K562 (cell line): ENCODE results near the gene CHCHD6.

ENCODE experiments used
- ATF1 ChIP-seq, 2 experiments: fragments of 450-650 bp in 1 of 2; IDR thresholded peaks; 2 replicates each; pipeline ENCODE4 v1.6.1; 2016; ENCODE audit warnings: missing compliant biosample characterization in 1 of 2, missing genetic modification characterization in 1 of 2
- CREB1 ChIP-seq, 2 experiments: sonication (generic) in 1 of 2; formaldehyde crosslinking in 1 of 2; IDR thresholded peaks; 2 replicates each; pipeline versions ENCODE4 v1.6.1 to v1.8.0; 2012 to 2022; ENCODE audit warnings: inconsistent platforms in 1 of 2, mild to moderate bottlenecking in 1 of 2, missing genetic modification reagents in 1 of 2, moderate library complexity in 1 of 2
- CTCF ChIP-seq, 3 experiments: IDR thresholded peaks in 2 of 3; conservative IDR thresholded peaks in 1 of 3; 2 replicates each; pipeline ENCODE4 v1.5.1; 2011 to 2012; ENCODE audit warnings: low read length in 3 of 3, mild to moderate bottlenecking in 3 of 3, control low read depth in 2 of 3, improper control_type of control experiment in 1 of 3, inconsistent platforms in 1 of 3, low read depth in 1 of 3, mixed read lengths in 1 of 3, moderate library complexity in 1 of 3; ENCODE audit not compliant: insufficient read depth in 2 of 3
- EZH2 ChIP-seq: IDR thresholded peaks from 2 replicates; pipeline ENCODE4 v1.6.1; 2012; ENCODE audit warnings: low read depth, mild to moderate bottlenecking, inconsistent platforms, low read length, borderline replicate concordance
- KLF16 ChIP-seq: IDR thresholded peaks from 2 replicates; pipeline ENCODE4 v1.6.1; 2016; ENCODE audit warnings: antibody characterized with exemption
- POLR2A ChIP-seq: fragments of 450-650 bp; conservative IDR thresholded peaks from 2 replicates; pipeline ENCODE4 v1.6.1; 2016
- RAD21 ChIP-seq, 2 experiments: fragments of 250-450 bp in 1 of 2; fragments of 450-650 bp in 1 of 2; sonication (Bioruptor Pico) in 1 of 2; formaldehyde crosslinking in 1 of 2; IDR thresholded peaks in 1 of 2; conservative IDR thresholded peaks in 1 of 2; 2 replicates each; pipeline versions ENCODE4 v1.4.0 to v1.8.0; 2020 to 2022; ENCODE audit warnings: mild to moderate bottlenecking in 2 of 2, moderate library complexity in 1 of 2
- RB1 ChIP-seq: fragments of 450-650 bp; IDR thresholded peaks from 2 replicates; pipeline ENCODE4 v1.6.1; 2017; ENCODE audit warnings: low read depth, mild to moderate bottlenecking
- RBM39 ChIP-seq: fragments of 200-400 bp; formaldehyde crosslinking; optimal IDR thresholded peaks from 2 replicates; pipeline ENCODE3; 2018; ENCODE audit warnings: low read depth, low read length
- ZBTB17 ChIP-seq: fragments of 450-650 bp; formaldehyde crosslinking; IDR thresholded peaks from 2 replicates; pipeline ENCODE4 v1.4.0; 2020; ENCODE audit warnings: mild to moderate bottlenecking
- TF ChIP-seq, protein P1 (sequence below), 2 experiments: fragments of 450-650 bp in 1 of 2; sonication (generic) in 1 of 2; formaldehyde crosslinking in 1 of 2; IDR thresholded peaks in 1 of 2; conservative IDR thresholded peaks in 1 of 2; 2 replicates each; pipeline versions ENCODE4 v1.6.1 to v1.8.1; 2016 to 2023; ENCODE audit warnings: mild to moderate bottlenecking in 2 of 2, moderate library complexity in 2 of 2, inconsistent platforms in 1 of 2, missing genetic modification reagents in 1 of 2
- TF ChIP-seq, protein P2 (sequence below): sonication (generic); formaldehyde crosslinking; IDR thresholded peaks from 2 replicates; pipeline ENCODE4 v1.8.0; 2022; ENCODE audit warnings: mild to moderate bottlenecking, missing genetic modification reagents
- TF ChIP-seq, protein P3 (sequence below): sonication (generic); formaldehyde crosslinking; IDR thresholded peaks from 2 replicates; pipeline ENCODE4 v1.8.1; 2023; ENCODE audit warnings: mild to moderate bottlenecking, missing genetic modification reagents

GRCh38 chr3:126916546-126916945 is 212.5 kb downstream of the CHCHD6 start:
- TF ChIP-seq, protein P1, sequence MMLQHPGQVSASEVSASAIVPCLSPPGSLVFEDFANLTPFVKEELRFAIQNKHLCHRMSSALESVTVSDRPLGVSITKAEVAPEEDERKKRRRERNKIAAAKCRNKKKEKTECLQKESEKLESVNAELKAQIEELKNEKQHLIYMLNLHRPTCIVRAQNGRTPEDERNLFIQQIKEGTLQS (IDR thresholded peaks at IDR 0.05): no peak
- TF ChIP-seq, protein P1 (CRISPR knock-in tag; conservative IDR thresholded peaks at IDR 0.05): no peak
- TF ChIP-seq RAD21 (CRISPR knock-in tag; conservative IDR thresholded peaks at IDR 0.05 in 1 of 2, IDR thresholded peaks at IDR 0.05 in 1 of 2): no peak
- TF ChIP-seq RB1: no peak
- TF ChIP-seq KLF16: no peak
- no peak for TF ChIP-seq ATF1 (CRISPR knock-in tag; IDR thresholded peaks at IDR 0.05)
- no peak for TF ChIP-seq ATF1 (tag; IDR thresholded peaks at IDR 0.05)
- TF ChIP-seq CREB1 (IDR thresholded peaks at IDR 0.05): no peak
- TF ChIP-seq CREB1 (CRISPR knock-in tag; IDR thresholded peaks at IDR 0.05): no peak
- no peak for TF ChIP-seq EZH2
- TF ChIP-seq POLR2A: no peak
- TF ChIP-seq RBM39: no peak
- TF ChIP-seq, protein P2, sequence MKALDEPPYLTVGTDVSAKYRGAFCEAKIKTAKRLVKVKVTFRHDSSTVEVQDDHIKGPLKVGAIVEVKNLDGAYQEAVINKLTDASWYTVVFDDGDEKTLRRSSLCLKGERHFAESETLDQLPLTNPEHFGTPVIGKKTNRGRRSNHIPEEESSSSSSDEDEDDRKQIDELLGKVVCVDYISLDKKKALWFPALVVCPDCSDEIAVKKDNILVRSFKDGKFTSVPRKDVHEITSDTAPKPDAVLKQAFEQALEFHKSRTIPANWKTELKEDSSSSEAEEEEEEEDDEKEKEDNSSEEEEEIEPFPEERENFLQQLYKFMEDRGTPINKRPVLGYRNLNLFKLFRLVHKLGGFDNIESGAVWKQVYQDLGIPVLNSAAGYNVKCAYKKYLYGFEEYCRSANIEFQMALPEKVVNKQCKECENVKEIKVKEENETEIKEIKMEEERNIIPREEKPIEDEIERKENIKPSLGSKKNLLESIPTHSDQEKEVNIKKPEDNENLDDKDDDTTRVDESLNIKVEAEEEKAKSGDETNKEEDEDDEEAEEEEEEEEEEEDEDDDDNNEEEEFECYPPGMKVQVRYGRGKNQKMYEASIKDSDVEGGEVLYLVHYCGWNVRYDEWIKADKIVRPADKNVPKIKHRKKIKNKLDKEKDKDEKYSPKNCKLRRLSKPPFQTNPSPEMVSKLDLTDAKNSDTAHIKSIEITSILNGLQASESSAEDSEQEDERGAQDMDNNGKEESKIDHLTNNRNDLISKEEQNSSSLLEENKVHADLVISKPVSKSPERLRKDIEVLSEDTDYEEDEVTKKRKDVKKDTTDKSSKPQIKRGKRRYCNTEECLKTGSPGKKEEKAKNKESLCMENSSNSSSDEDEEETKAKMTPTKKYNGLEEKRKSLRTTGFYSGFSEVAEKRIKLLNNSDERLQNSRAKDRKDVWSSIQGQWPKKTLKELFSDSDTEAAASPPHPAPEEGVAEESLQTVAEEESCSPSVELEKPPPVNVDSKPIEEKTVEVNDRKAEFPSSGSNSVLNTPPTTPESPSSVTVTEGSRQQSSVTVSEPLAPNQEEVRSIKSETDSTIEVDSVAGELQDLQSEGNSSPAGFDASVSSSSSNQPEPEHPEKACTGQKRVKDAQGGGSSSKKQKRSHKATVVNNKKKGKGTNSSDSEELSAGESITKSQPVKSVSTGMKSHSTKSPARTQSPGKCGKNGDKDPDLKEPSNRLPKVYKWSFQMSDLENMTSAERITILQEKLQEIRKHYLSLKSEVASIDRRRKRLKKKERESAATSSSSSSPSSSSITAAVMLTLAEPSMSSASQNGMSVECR (CRISPR knock-in tag): no peak
- TF ChIP-seq, protein P3, sequence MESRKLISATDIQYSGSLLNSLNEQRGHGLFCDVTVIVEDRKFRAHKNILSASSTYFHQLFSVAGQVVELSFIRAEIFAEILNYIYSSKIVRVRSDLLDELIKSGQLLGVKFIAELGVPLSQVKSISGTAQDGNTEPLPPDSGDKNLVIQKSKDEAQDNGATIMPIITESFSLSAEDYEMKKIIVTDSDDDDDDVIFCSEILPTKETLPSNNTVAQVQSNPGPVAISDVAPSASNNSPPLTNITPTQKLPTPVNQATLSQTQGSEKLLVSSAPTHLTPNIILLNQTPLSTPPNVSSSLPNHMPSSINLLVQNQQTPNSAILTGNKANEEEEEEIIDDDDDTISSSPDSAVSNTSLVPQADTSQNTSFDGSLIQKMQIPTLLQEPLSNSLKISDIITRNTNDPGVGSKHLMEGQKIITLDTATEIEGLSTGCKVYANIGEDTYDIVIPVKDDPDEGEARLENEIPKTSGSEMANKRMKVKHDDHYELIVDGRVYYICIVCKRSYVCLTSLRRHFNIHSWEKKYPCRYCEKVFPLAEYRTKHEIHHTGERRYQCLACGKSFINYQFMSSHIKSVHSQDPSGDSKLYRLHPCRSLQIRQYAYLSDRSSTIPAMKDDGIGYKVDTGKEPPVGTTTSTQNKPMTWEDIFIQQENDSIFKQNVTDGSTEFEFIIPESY: no peak
- no peak for TF ChIP-seq CTCF (IDR thresholded peaks at IDR 0.05 in 2 of 3, conservative IDR thresholded peaks at IDR 0.05 in 1 of 3; ENCODE audit: insufficient read depth in 2 of 3, low read depth in 1 of 3, low read length in 3 of 3)
- no peak for TF ChIP-seq ZBTB17 (CRISPR knock-in tag)
